RWPE2 (cell line): ENCODE measurements around the gene TEX22.

ENCODE experiments used
- ATAC-seq: fragments of 200-7000 bp; cut with Tn5 transposase; 3 replicates; pipeline ENCODE4 v1.9.1; 2021; ENCODE audit warnings: low read depth
- DNase-seq: peaks from one replicate; pipeline ENCODE4 v3.0.0-alpha.2; 2020; ENCODE audit warnings: low spot score
- H3K27ac ChIP-seq: fragments of 450-650 bp; 2 replicates; pipeline ENCODE4 v1.5.1; 2017; ENCODE audit warnings: mild to moderate bottlenecking; ENCODE audit not compliant: poor library complexity, severe bottlenecking
- H3K27me3 ChIP-seq: fragments of 250-450 bp; sonication (Bioruptor Pico); 2 replicates; pipeline ENCODE4 v1.5.1; 2021; ENCODE audit warnings: mild to moderate bottlenecking, moderate library complexity; ENCODE audit not compliant: insufficient read depth, poor library complexity, severe bottlenecking
- H3K36me3 ChIP-seq: fragments of 250-450 bp; sonication (Bioruptor Pico); 2 replicates; pipeline ENCODE4 v1.5.1; 2020; ENCODE audit warnings: low read depth, mild to moderate bottlenecking, moderate library complexity
- H3K4me1 ChIP-seq: fragments of 250-450 bp; sonication (Bioruptor Pico); 2 replicates; pipeline ENCODE4 v1.5.1; 2021; ENCODE audit warnings: mild to moderate bottlenecking, moderate library complexity; ENCODE audit not compliant: insufficient read depth, poor library complexity, severe bottlenecking
- H3K4me3 ChIP-seq: fragments of 250-450 bp; sonication (Bioruptor Pico); 2 replicates; pipeline ENCODE4 v1.5.1; 2021; ENCODE audit warnings: mild to moderate bottlenecking, moderate library complexity; ENCODE audit not compliant: severe bottlenecking
- H3K9me3 ChIP-seq: fragments of 250-450 bp; sonication (Bioruptor Pico); 2 replicates; pipeline ENCODE4 v1.5.1; 2021; ENCODE audit warnings: mild to moderate bottlenecking, moderate library complexity; ENCODE audit not compliant: severe bottlenecking
- TF ChIP-seq, protein P1 (sequence below): fragments of 450-650 bp; IDR thresholded peaks from one replicate; pipeline ENCODE4 v1.5.1; 2017; ENCODE audit warnings: mild to moderate bottlenecking, moderate library complexity; ENCODE audit not compliant: poor library complexity, severe bottlenecking

Gene TEX22

DNA sequence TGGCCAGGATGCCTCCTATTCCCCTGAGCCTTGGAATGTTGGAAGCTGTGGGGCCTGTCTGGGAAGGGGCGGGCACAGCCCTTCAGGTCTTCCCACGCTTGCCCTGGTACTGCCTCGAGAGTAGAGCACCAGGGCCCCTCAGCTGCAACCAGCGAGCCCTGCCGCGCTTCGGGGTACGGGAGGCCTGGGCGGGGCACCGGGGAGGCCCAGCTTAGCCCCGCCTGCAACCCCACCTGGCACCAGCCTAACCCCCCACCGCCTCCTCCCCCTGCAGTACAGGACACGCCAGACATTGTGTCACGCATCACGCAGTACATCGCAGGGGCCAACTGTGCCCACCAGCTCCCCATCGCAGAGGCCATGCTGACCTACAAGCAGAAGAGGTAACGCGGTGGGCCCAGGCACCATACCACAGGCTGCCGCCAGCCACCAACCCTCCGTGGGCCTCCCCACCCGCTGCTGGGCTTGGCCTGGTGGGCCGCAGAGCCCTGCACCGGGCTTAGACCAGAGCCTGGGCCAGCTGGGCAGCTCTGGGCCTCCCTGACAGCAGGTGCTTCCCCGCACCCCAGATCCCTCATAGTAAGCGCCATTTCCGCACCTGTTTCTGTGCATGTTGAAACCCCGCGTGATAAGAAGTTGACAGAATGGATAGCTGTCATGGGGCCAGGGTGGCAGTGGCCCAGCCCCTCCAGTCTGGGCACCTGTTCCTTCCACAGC lies 13.6 kb upstream of the TEX22 start:
- H3K4me3 ChIP-seq, result no peak overlapping the region
- H3K36me3 ChIP-seq, result peaks cover 13% of the 10 kb centered on the region
- TF ChIP-seq, protein P1, sequence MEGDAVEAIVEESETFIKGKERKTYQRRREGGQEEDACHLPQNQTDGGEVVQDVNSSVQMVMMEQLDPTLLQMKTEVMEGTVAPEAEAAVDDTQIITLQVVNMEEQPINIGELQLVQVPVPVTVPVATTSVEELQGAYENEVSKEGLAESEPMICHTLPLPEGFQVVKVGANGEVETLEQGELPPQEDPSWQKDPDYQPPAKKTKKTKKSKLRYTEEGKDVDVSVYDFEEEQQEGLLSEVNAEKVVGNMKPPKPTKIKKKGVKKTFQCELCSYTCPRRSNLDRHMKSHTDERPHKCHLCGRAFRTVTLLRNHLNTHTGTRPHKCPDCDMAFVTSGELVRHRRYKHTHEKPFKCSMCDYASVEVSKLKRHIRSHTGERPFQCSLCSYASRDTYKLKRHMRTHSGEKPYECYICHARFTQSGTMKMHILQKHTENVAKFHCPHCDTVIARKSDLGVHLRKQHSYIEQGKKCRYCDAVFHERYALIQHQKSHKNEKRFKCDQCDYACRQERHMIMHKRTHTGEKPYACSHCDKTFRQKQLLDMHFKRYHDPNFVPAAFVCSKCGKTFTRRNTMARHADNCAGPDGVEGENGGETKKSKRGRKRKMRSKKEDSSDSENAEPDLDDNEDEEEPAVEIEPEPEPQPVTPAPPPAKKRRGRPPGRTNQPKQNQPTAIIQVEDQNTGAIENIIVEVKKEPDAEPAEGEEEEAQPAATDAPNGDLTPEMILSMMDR, result no peak
- H3K27me3 ChIP-seq, result no peaks in the 10 kb centered on the region
- ATAC-seq (no peak), DNase-seq (peak; percentile 70)
- no peaks in the 10 kb centered on the region for H3K4me1 ChIP-seq
- H3K9me3 ChIP-seq, result no peaks in the 10 kb centered on the region
- no peak overlapping the region for H3K27ac ChIP-seq

DNA sequence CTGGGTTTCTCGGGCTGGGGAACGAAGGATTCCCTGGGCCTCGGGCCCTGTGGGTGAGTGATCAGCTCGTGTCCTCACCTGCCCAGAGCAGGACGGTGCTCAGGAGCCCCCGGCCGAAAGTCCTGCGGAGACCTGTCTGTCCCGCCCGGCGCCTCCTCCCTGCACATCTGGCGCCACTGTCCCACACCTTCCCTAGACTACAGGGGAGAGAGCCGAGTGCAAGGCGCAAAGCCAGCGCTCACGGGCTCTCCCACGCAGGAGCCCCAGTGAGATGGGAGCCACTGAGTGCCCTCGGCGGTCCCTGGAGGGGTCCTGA lies 13.1 kb upstream of the TEX22 start:
- TF ChIP-seq, protein P1, result no peak
- ATAC-seq (no peak), DNase-seq (peak; percentile 70)
- Histone ChIP-seq H3K27me3 (no peaks in the 10 kb centered on the region), H3K9me3 (no peaks in the 10 kb centered on the region), H3K4me3 (no peak overlapping the region), H3K27ac (no peak overlapping the region), H3K36me3 (peaks cover 13% of the 10 kb centered on the region), H3K4me1 (no peaks in the 10 kb centered on the region)

DNA sequence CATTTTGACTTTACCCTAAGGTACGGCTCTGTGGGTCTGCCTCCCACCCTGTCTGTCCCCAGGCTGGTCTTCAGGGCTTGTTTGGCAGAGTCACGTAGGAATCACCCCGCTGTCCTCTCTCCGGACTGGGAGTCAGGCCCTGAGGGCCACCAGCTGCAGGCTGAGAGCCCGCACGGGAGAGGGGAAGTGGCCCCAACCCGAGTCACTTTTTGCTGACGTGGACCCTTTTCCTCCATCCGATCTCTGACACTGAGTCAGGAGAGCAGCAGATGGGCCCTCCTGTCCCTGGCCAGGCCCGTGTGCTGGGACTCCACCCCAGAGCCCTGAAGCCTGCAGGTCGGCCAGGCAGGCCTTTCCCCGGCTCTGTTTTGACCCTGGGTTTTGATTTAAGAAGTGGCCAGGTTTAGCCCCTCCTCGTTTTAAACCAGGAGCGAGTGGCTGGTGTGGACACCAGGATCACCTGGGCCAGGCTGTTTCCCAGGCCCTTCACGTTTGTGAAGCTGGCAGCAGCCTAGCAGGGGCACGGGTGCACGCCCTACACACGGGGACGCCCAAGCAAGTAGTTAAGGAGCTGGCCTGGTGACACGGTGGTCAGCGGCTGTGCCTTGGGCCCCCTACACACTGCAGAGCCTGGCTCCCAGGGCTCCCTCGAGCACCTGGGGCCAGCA lies 12.5 kb upstream of the TEX22 start:
- no peak for ATAC-seq
- no peaks in the 10 kb centered on the region for H3K4me1 ChIP-seq
- H3K27me3 ChIP-seq, result no peaks in the 10 kb centered on the region
- TF ChIP-seq, protein P1, result no peak
- no peak overlapping the region for H3K4me3 ChIP-seq
- peaks cover 13% of the 10 kb centered on the region for H3K36me3 ChIP-seq
- H3K9me3 ChIP-seq, result no peaks in the 10 kb centered on the region
- H3K27ac ChIP-seq, result no peak overlapping the region
- peak; percentile 64 for DNase-seq

DNA sequence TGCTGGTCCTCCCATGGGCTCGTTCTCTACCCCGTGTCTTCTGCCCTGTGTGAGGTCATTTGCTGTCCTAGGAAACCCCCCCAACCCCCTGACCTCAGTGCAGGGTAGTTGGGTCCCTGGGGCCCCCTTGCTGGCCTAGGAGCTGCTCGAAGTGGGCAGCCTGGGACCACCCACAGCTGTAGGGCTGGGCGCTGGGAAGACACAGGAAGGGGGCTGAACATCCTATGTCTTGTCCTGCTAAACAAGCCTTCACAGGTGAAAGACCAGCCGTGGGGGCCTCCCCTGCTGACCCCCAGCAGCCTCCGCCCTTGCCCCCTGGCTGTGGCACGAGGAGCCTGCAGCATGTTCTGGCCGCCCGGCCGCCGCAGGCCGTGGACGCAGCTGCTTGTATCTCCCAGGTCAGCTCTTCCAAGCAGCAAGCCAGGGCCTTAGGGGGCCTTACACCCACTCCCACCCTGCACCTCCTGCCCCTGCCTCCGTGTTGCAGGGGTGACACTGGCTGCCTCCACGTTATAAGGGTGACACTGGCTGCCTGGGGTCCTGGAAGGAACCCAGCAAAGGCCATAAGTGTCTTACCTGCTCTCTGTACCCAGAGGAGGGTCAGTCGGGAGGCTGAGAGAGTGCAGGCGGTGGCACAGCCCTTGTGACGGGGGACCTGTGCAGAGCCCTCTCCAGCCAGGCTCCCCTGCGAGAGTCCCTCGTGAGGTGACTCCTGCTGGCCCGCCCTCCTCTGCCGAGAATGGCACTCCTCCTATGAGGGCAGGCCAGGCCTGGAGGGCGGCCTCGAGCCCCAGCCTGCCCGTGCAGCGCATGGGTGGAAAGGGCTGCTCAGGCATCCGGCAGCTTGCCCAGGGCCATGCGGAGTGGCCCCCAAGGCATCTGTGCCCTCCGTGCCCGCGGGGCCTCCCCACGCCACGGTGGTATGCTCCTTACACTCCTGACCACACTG lies 11.5 kb upstream of the TEX22 start:
- Histone ChIP-seq H3K36me3 (peaks cover 13% of the 10 kb centered on the region), H3K27ac (no peak overlapping the region), H3K9me3 (no peaks in the 10 kb centered on the region), H3K4me3 (no peak overlapping the region), H3K27me3 (no peaks in the 10 kb centered on the region), H3K4me1 (no peaks in the 10 kb centered on the region)
- DNase-seq (peak; percentile 70), ATAC-seq (no peak)
- TF ChIP-seq, protein P1, result no peak
